Activated naive CD8-positive, alpha-beta T cell treated with anti-CD3 and anti-CD28 coated beads, Interleukin-2, amount 10 ng/mL, durations not matched to agents 7 days and 5 days (primary cell): Measurements from ENCODE around the gene ALDH1A2. TPM values are rescaled to one million over a fixed set of nuclear protein-coding genes. Genes with fewer than 3 reads are reported as not detected.
A peak's percentile ranks its signal among the peaks of the same experiment; 100 is the strongest.
"Not testable (repeated sequence)": the region's sequence is repeated elsewhere in the genome, so short reads cannot be mapped to it uniquely, and the experiment has no call there.

Source experiments
- ATAC-seq: fragments of 150-1000 bp; cut with Tn5 transposase; one replicate; pipeline ENCODE4 v1.10.0; 2021; ENCODE audit warnings: low read depth, moderate library complexity
- POLR2A ChIA-PET: fragments of 350-600 bp; sonication (Branson Sonifier 250); formaldehyde crosslinking; loops from one replicate; lab custom pipeline; 2021; ENCODE audit warnings: antibody characterized with exemption; lab: Charles Lee
- DNase-seq: peaks from one replicate; pipeline ENCODE4 v3.0.0; 2021
- H3K27ac Mint-ChIP-seq: one replicate; pipeline ENCODE4 v1.8.0; 2022; ENCODE audit warnings: mild to moderate bottlenecking, mixed read lengths
- H3K27me3 Mint-ChIP-seq: one replicate; pipeline ENCODE4 v1.8.0; 2022; ENCODE audit warnings: mild to moderate bottlenecking, moderate library complexity, mixed read lengths
- H3K36me3 Mint-ChIP-seq: one replicate; pipeline ENCODE4 v1.8.0; 2021; ENCODE audit warnings: mild to moderate bottlenecking, mixed read lengths
- H3K4me1 Mint-ChIP-seq: one replicate; pipeline ENCODE4 v1.8.0; 2021; ENCODE audit warnings: mixed read lengths
- H3K4me3 Mint-ChIP-seq: one replicate; pipeline ENCODE4 v1.8.0; 2022; ENCODE audit warnings: mild to moderate bottlenecking, moderate library complexity, mixed read lengths
- H3K9me3 Mint-ChIP-seq: one replicate; pipeline ENCODE4 v1.8.0; 2021; ENCODE audit warnings: mixed read lengths
- total RNA-seq, 2 experiments: library from RNA; stranded (reverse); gene quantifications; one replicate each; pipeline ENCODE4 v1.2.3, GENCODE V29; 2021

ALDH1A2 gene
- total RNA-seq, 2 experiments from 2014 or later, result 0.62 to 0.86 TPM

- ATAC-seq (no peak), DNase-seq (no peak)
- no peak overlapping the region for H3K27ac Mint-ChIP-seq
- no peaks in the 10 kb centered on the region for H3K9me3 Mint-ChIP-seq
- peaks cover 30% of the 10 kb centered on the region for H3K27me3 Mint-ChIP-seq
- H3K36me3 Mint-ChIP-seq, result no peaks in the 10 kb centered on the region
- H3K4me3 Mint-ChIP-seq, result no peak overlapping the region
- no peaks in the 10 kb centered on the region for H3K4me1 Mint-ChIP-seq
- POLR2A ChIA-PET, result no interaction called here
These were observed 16.4 kb upstream of the ALDH1A2 start for GRCh38 chr15:58081891-58082290.

- H3K27ac Mint-ChIP-seq, result no peak overlapping the region
- no peak overlapping the region for H3K4me3 Mint-ChIP-seq
- H3K4me1 Mint-ChIP-seq, result no peaks in the 10 kb centered on the region
- DNase-seq, result no peak
- H3K27me3 Mint-ChIP-seq, result peaks cover 26% of the 10 kb centered on the region
- no peak for ATAC-seq
- POLR2A ChIA-PET, result no interaction called here
- no peaks in the 10 kb centered on the region for H3K9me3 Mint-ChIP-seq
- no peaks in the 10 kb centered on the region for H3K36me3 Mint-ChIP-seq
These were observed 15.9 kb upstream of the ALDH1A2 start for GRCh38 chr15:58081456-58081855.

GRCh38 chr15:58080959-58081358 is 15.4 kb upstream of the ALDH1A2 start:
- DNase-seq, H3K4me1 Mint-ChIP-seq, H3K4me3 Mint-ChIP-seq, ATAC-seq, H3K36me3 Mint-ChIP-seq, H3K9me3 Mint-ChIP-seq, H3K27ac Mint-ChIP-seq, POLR2A ChIA-PET: not testable (repeated sequence)
- H3K27me3 Mint-ChIP-seq, result peaks cover 21% of the 10 kb centered on the region

- ATAC-seq, result no peak
- DNase-seq, result no peak
- H3K4me3 Mint-ChIP-seq, result no peak overlapping the region
- no peaks in the 10 kb centered on the region for H3K4me1 Mint-ChIP-seq
- H3K9me3 Mint-ChIP-seq, result no peaks in the 10 kb centered on the region
- POLR2A ChIA-PET, result no interaction called here
- H3K27me3 Mint-ChIP-seq, result peaks cover 15% of the 10 kb centered on the region
- H3K27ac Mint-ChIP-seq, result no peak overlapping the region
- H3K36me3 Mint-ChIP-seq, result no peaks in the 10 kb centered on the region
These were observed 14.9 kb upstream of the ALDH1A2 start for GRCh38 chr15:58080398-58080797.

GRCh38 chr15:58078591-58078990 is 13.1 kb upstream of the ALDH1A2 start:
- no peak overlapping the region for H3K27ac Mint-ChIP-seq
- ATAC-seq, result no peak
- H3K36me3 Mint-ChIP-seq, result no peaks in the 10 kb centered on the region

GRCh38 chr15:58077427-58077826 is 11.9 kb upstream of the ALDH1A2 start:
- H3K27me3 Mint-ChIP-seq, result peaks cover 13% of the 10 kb centered on the region
- ATAC-seq (no peak), DNase-seq (no peak)
- H3K27ac Mint-ChIP-seq, result no peak overlapping the region
- no peaks in the 10 kb centered on the region for H3K9me3 Mint-ChIP-seq
- H3K4me3 Mint-ChIP-seq, result no peak overlapping the region
- H3K36me3 Mint-ChIP-seq, result no peaks in the 10 kb centered on the region
- H3K4me1 Mint-ChIP-seq, result no peaks in the 10 kb centered on the region
- POLR2A ChIA-PET, result no interaction called here

More at GRCh38 chr15:58078591-58078990, 13.1 kb upstream of the ALDH1A2 start:
- Mint-ChIP-seq H3K27me3 (peaks cover 8% of the 10 kb centered on the region), H3K4me3 (no peak overlapping the region), H3K9me3 (no peaks in the 10 kb centered on the region), H3K4me1 (no peaks in the 10 kb centered on the region)
- POLR2A ChIA-PET, result no interaction called here
- no peak for DNase-seq

- Mint-ChIP-seq H3K4me1 (no peaks in the 10 kb centered on the region), H3K27me3 (peaks cover 32% of the 10 kb centered on the region), H3K36me3 (no peaks in the 10 kb centered on the region), H3K9me3 (no peaks in the 10 kb centered on the region), H3K27ac (no peak overlapping the region), H3K4me3 (no peak overlapping the region)
- POLR2A ChIA-PET, result no interaction called here
- no peak for ATAC-seq
- DNase-seq, result no peak
These were observed 8.9 kb upstream of the ALDH1A2 start for GRCh38 chr15:58074452-58074851.

GRCh38 chr15:58070801-58071418 is 5.4 kb upstream of the ALDH1A2 start:
- Mint-ChIP-seq H3K27me3 (peaks cover 52% of the 10 kb centered on the region), H3K36me3 (no peaks in the 10 kb centered on the region)

GRCh38 chr15:58069008-58069407 is 3.5 kb upstream of the ALDH1A2 start:
- peaks cover 61% of the 10 kb centered on the region for H3K27me3 Mint-ChIP-seq
- no peak overlapping the region for H3K27ac Mint-ChIP-seq
- H3K36me3 Mint-ChIP-seq, result no peaks in the 10 kb centered on the region
- DNase-seq (no peak), ATAC-seq (no peak)
- POLR2A ChIA-PET, result no interaction called here
- peaks cover 3% of the 10 kb centered on the region for H3K4me1 Mint-ChIP-seq
- H3K4me3 Mint-ChIP-seq, result no peak overlapping the region
- no peaks in the 10 kb centered on the region for H3K9me3 Mint-ChIP-seq

More at GRCh38 chr15:58070801-58071418, 5.4 kb upstream of the ALDH1A2 start:
- Mint-ChIP-seq H3K9me3 (no peaks in the 10 kb centered on the region), H3K27ac (no peak overlapping the region), H3K4me3 (no peak overlapping the region), H3K4me1 (peaks cover 3% of the 10 kb centered on the region)
- DNase-seq (peak; percentile 60), ATAC-seq (no peak)
- POLR2A ChIA-PET, result no interaction called here

- Mint-ChIP-seq H3K4me3 (peak overlapping the region; percentile 42), H3K9me3 (no peaks in the 10 kb centered on the region), H3K36me3 (no peaks in the 10 kb centered on the region), H3K27me3 (peaks cover 73% of the 10 kb centered on the region), H3K4me1 (peaks cover 3% of the 10 kb centered on the region), H3K27ac (no peak overlapping the region)
- ATAC-seq (peak; percentile 74), DNase-seq (peak; percentile 75)
- POLR2A ChIA-PET, result interaction anchor here (1.3 kb wide), 1 partner anchor 201 kb away, joined by 3 read pairs; no protein-coding TSS in a partner anchor
These were observed 744 bp upstream of the ALDH1A2 start for GRCh38 chr15:58066042-58066867.

GRCh38 chr15:58064980-58065444 is 499 bp downstream of the ALDH1A2 start:
- Mint-ChIP-seq H3K4me3 (no peak overlapping the region), H3K9me3 (no peaks in the 10 kb centered on the region)

GRCh38 chr15:58064082-58064979 is 1.2 kb downstream of the ALDH1A2 start:
- POLR2A ChIA-PET, result no interaction called here
- Mint-ChIP-seq H3K9me3 (no peaks in the 10 kb centered on the region), H3K4me3 (no peak overlapping the region), H3K27ac (no peak overlapping the region), H3K27me3 (peaks cover 71% of the 10 kb centered on the region), H3K4me1 (peaks cover 3% of the 10 kb centered on the region), H3K36me3 (no peaks in the 10 kb centered on the region)
- DNase-seq, result no peak
- ATAC-seq, result no peak

More at GRCh38 chr15:58064980-58065444, 499 bp downstream of the ALDH1A2 start:
- H3K27ac Mint-ChIP-seq, result no peak overlapping the region
- peaks cover 3% of the 10 kb centered on the region for H3K4me1 Mint-ChIP-seq
- peak; percentile 38 for DNase-seq
- POLR2A ChIA-PET, result no interaction called here
- ATAC-seq, result no peak
- H3K36me3 Mint-ChIP-seq, result no peaks in the 10 kb centered on the region
- peaks cover 78% of the 10 kb centered on the region for H3K27me3 Mint-ChIP-seq

- Mint-ChIP-seq H3K4me3 (no peak overlapping the region), H3K36me3 (no peaks in the 10 kb centered on the region), H3K27ac (no peak overlapping the region), H3K27me3 (peaks cover 69% of the 10 kb centered on the region), H3K4me1 (peaks cover 3% of the 10 kb centered on the region), H3K9me3 (no peaks in the 10 kb centered on the region)
- POLR2A ChIA-PET, result no interaction called here
- DNase-seq (no peak), ATAC-seq (no peak)
These were observed 1.9 kb downstream of the ALDH1A2 start for GRCh38 chr15:58063614-58064013.
